K562 (cell line): ENCODE data around the gene FBXW2.

Source experiments
- CCNT2 ChIP-seq: IDR thresholded peaks from 2 replicates; pipeline ENCODE4 v1.6.1; 2011; ENCODE audit warnings: borderline replicate concordance, low read depth, mild to moderate bottlenecking, moderate library complexity, mixed read lengths, low read length; ENCODE audit not compliant: insufficient read length; ENCODE audit errors: extremely low read depth
- RBM39 ChIP-seq: fragments of 200-400 bp; formaldehyde crosslinking; optimal IDR thresholded peaks from 2 replicates; pipeline ENCODE3; 2018; ENCODE audit warnings: low read depth, low read length
- ZNF274 ChIP-seq: IDR thresholded peaks from 2 replicates; pipeline ENCODE4 v1.6.1; 2011; ENCODE audit warnings: low read depth, mild to moderate bottlenecking, low read length, moderate library complexity, borderline replicate concordance

- TF ChIP-seq RBM39 (no peak), CCNT2 (no peak), ZNF274 (no peak)
These were observed 12.8 kb downstream of the FBXW2 start for GRCh38 chr9:120780367-120780766.
